Peyer's patch (tissue), 4 donors: Measurements from ENCODE around the gene GTSE1.

Experiments
- CTCF ChIP-seq, 6 experiments: fragments of 450-650 bp in 4 of 6; fragments of 200-600 bp in 2 of 6; sonication (generic) in 1 of 6; IDR thresholded peaks; one replicate each; pipeline ENCODE4 v1.5.1; 2017 to 2019; ENCODE audit warnings: antibody characterized with exemption in 6 of 6, mild to moderate bottlenecking in 3 of 6, moderate library complexity in 1 of 6
- POLR2A ChIP-seq, 2 donors: fragments of 450-650 bp; IDR thresholded peaks; one replicate each; pipeline ENCODE4 v1.5.1; 2017; ENCODE audit warnings: antibody characterized with exemption in 2 of 2, mild to moderate bottlenecking in 2 of 2, moderate library complexity in 2 of 2

- TF ChIP-seq POLR2A (IDR thresholded peaks at IDR 0.05): no peak
- no peak for TF ChIP-seq CTCF (IDR thresholded peaks at IDR 0.05)
Measured at GRCh38 chr22:46276563-46276962, 20.1 kb upstream of the GTSE1 start.
